ENCODE results near the gene GPHN. TPM values are rescaled to one million over a fixed set of nuclear protein-coding genes. Genes with fewer than 3 reads are reported as not detected.

GPHN gene
- polyA plus RNA-seq, 1 of the 3 experiments (the other 2 are of a cell fraction), result 6.9 TPM

GRCh38 chr14:67186172-67186768, 678.3 kb downstream of the GPHN start:
- Histone ChIP-seq H3K9me3 (no peaks in the 10 kb centered on the region), H3K9ac (no peak overlapping the region), H3K4me1 (ENCODE audit: control insufficient read depth in 1 of 2, insufficient read depth in 2 of 2, low read depth in 1 of 2, low read length in 1 of 2) (peaks cover 0 to 24% of the 10 kb centered on the region in 2 experiments; a peak in 2 of 4 replicates), H3K9me2 (no peaks in the 10 kb centered on the region), H3K79me2 (ENCODE audit: insufficient read depth) (no peaks in the 10 kb centered on the region), H3K36me3 (replicated peaks in 1 of 2; ENCODE audit: control insufficient read depth in 1 of 2, insufficient read depth in 2 of 2, low read length in 1 of 2) (peaks cover 2 to 7% of the 10 kb centered on the region in 2 experiments), H4K20me1 (ENCODE audit: insufficient read depth) (no peaks in the 10 kb centered on the region), H3K4me2 (peak overlapping the region; percentile 20; the same call in 1 of the 2 replicates), H3K4me3 (ENCODE audit: low read depth in 2 of 2, low read length in 1 of 2) (no peak overlapping the region), H3K27ac (ENCODE audit: low read depth in 2 of 2, low read length in 1 of 2) (peak overlapping the region in 1 of 2 experiments; percentile 14; a peak in 2 of 4 replicates), H3F3A (replicated peaks; ENCODE audit: insufficient read depth) (peaks cover 17% of the 10 kb centered on the region), H3K27me3 (ENCODE audit: insufficient read depth) (no peaks in the 10 kb centered on the region), H2AFZ (ENCODE audit: low read depth) (peak overlapping the region; percentile 54; the same call in 1 of the 2 replicates)
- CTCF ChIA-PET, result interaction anchor here (0.9 kb wide), 1 partner anchor 33 kb away, joined by 4 read pairs; no protein-coding TSS in a partner anchor
- 90% methylated on average over 5 of the region's 5 CpGs for WGBS (ENCODE audit: low lambda C conversion rate)
- TF ChIP-seq RAD21 (IDR thresholded peaks at IDR 0.05; ENCODE audit: low read length), result no peak
- TF ChIP-seq, protein P1, sequence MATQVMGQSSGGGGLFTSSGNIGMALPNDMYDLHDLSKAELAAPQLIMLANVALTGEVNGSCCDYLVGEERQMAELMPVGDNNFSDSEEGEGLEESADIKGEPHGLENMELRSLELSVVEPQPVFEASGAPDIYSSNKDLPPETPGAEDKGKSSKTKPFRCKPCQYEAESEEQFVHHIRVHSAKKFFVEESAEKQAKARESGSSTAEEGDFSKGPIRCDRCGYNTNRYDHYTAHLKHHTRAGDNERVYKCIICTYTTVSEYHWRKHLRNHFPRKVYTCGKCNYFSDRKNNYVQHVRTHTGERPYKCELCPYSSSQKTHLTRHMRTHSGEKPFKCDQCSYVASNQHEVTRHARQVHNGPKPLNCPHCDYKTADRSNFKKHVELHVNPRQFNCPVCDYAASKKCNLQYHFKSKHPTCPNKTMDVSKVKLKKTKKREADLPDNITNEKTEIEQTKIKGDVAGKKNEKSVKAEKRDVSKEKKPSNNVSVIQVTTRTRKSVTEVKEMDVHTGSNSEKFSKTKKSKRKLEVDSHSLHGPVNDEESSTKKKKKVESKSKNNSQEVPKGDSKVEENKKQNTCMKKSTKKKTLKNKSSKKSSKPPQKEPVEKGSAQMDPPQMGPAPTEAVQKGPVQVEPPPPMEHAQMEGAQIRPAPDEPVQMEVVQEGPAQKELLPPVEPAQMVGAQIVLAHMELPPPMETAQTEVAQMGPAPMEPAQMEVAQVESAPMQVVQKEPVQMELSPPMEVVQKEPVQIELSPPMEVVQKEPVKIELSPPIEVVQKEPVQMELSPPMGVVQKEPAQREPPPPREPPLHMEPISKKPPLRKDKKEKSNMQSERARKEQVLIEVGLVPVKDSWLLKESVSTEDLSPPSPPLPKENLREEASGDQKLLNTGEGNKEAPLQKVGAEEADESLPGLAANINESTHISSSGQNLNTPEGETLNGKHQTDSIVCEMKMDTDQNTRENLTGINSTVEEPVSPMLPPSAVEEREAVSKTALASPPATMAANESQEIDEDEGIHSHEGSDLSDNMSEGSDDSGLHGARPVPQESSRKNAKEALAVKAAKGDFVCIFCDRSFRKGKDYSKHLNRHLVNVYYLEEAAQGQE (IDR thresholded peaks at IDR 0.05; ENCODE audit: low read depth, low read length), result peak; percentile 67; the same call in 1 of the 2 replicates
- DNase-seq, result no peak
- POLR2A ChIA-PET, result no interaction called here

DNA sequence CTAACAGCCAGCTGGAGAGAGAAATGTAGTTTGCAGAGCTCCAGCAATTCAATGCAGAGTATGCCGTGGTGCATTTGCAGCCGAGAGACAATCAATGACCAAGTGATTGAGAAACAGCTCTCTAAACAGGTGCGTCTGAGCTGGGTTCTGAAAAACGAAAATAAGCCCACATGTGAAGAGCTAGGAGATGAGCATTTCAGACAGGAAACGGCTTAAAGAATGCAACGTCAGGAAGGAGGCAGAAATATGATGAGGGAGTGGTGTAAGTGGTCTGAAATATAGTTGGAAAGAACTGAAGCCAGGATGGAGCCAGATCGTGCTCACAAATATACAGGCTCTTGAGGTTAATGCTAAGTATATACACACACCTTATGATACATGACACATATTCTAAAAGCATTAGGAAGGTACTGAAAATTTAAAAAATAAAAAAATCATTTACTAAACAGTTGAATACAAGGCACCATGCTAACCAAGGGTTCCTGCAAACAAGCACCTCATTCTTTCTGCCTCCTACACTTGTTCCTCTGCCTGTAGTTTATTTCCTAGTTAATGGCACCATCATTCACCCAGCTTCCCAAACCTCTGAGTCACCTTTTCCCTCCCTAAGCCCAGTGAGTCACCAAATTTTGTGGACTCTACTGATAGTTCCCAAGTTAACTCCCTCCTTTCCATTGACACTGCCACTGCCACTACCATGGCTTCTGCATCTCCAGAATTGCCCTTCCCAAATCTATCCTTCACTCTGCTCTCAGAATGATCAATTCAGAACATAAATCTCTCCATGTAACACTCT, 679.0 kb downstream of the GPHN start:
- H3K27me3 ChIP-seq (ENCODE audit: insufficient read depth), result no peaks in the 10 kb centered on the region
- H3K4me3 ChIP-seq (ENCODE audit: low read depth in 2 of 2, low read length in 1 of 2), result no peak overlapping the region
- H3K4me2 ChIP-seq, result peak overlapping the region; percentile 20
- WGBS (ENCODE audit: low lambda C conversion rate), result 46% methylated on average over 7 of the region's 7 CpGs
- peaks cover 0 to 27% of the 10 kb centered on the region in 2 experiments; a peak in 2 of 4 replicates for H3K4me1 ChIP-seq (ENCODE audit: control insufficient read depth in 1 of 2, insufficient read depth in 2 of 2, low read depth in 1 of 2, low read length in 1 of 2)
- peaks cover 0 to 6% of the 10 kb centered on the region in 2 experiments for H3K36me3 ChIP-seq (replicated peaks in 1 of 2; ENCODE audit: control insufficient read depth in 1 of 2, insufficient read depth in 2 of 2, low read length in 1 of 2)
- POLR2A ChIA-PET, result no interaction called here
- no peaks in the 10 kb centered on the region for H4K20me1 ChIP-seq (ENCODE audit: insufficient read depth)
- no peak overlapping the region for H3K9ac ChIP-seq
- H3K27ac ChIP-seq (ENCODE audit: low read depth in 2 of 2, low read length in 1 of 2), result peak overlapping the region in 1 of 2 experiments; percentile 27; a peak in 3 of 4 replicates
- DNase-seq, result no peak
- no peaks in the 10 kb centered on the region for H3K9me3 ChIP-seq
- H3F3A ChIP-seq (replicated peaks; ENCODE audit: insufficient read depth), result peaks cover 17% of the 10 kb centered on the region
- peak overlapping the region; percentile 54; the same call in 1 of the 2 replicates for H2AFZ ChIP-seq (ENCODE audit: low read depth)
- no peaks in the 10 kb centered on the region for H3K9me2 ChIP-seq
- no peaks in the 10 kb centered on the region for H3K79me2 ChIP-seq (ENCODE audit: insufficient read depth)
- CTCF ChIA-PET, result interaction anchor here (0.6 to 0.9 kb wide), 3 partner anchors 34 to 99 kb away, joined by 3 to 4 read pairs (median 3); no protein-coding TSS in a partner anchor
- peak; percentile 53; the same call in 1 of the 2 replicates for TF ChIP-seq NFIC (IDR thresholded peaks at IDR 0.05; ENCODE audit: borderline replicate concordance)
- no peak for TF ChIP-seq CHD2 (IDR thresholded peaks at IDR 0.05; ENCODE audit: low read length, partially characterized antibody)
- no peak for TF ChIP-seq YY1 (IDR thresholded peaks at IDR 0.05; ENCODE audit: low read depth)
- no peak for TF ChIP-seq RAD21 (IDR thresholded peaks at IDR 0.05; ENCODE audit: low read length)
- TF ChIP-seq, protein P2, sequence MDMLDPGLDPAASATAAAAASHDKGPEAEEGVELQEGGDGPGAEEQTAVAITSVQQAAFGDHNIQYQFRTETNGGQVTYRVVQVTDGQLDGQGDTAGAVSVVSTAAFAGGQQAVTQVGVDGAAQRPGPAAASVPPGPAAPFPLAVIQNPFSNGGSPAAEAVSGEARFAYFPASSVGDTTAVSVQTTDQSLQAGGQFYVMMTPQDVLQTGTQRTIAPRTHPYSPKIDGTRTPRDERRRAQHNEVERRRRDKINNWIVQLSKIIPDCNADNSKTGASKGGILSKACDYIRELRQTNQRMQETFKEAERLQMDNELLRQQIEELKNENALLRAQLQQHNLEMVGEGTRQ (IDR thresholded peaks at IDR 0.05; ENCODE audit: borderline replicate concordance, low read depth, low read length), result no peak
- TF ChIP-seq TEAD4 (IDR thresholded peaks at IDR 0.05; ENCODE audit: borderline replicate concordance, insufficient read depth), result no peak
- TF ChIP-seq, protein P1 (IDR thresholded peaks at IDR 0.05; ENCODE audit: low read depth, low read length), result no peak
- TF ChIP-seq MXI1 (IDR thresholded peaks at IDR 0.05; ENCODE audit: low read depth, low read length), result no peak
- TF ChIP-seq MEF2A (IDR thresholded peaks at IDR 0.05; ENCODE audit: borderline replicate concordance, low read depth), result no peak
- TF ChIP-seq ELF1 (IDR thresholded peaks at IDR 0.05), result no peak
- TF ChIP-seq NRF1 (IDR thresholded peaks at IDR 0.05; ENCODE audit: low read depth, low read length), result no peak
- no peak for TF ChIP-seq IRF3 (IDR thresholded peaks at IDR 0.05; ENCODE audit: low read depth, low read length)

Measured in SK-N-SH (cell line).